ENCODE measurements around the gene PPIP5K2.

GRCh38 chr5:103211576-103212561 lies 91.8 kb downstream of the PPIP5K2 start:
- TF ChIP-seq POLR2AphosphoS5 (IDR thresholded peaks at IDR 0.05) (no peak), CTCF (IDR thresholded peaks at IDR 0.05 in 8 of 11, conservative IDR thresholded peaks at IDR 0.05 in 3 of 11) (no peak), POLR2A (IDR thresholded peaks at IDR 0.05) (no peak)

Data from spleen (tissue), 7 donors.